NOMO-1 treated with dmso at 0.1 percent for 144 hours (cell line): ENCODE measurements around the gene IL1RL2.

Experiments
- DNase-seq: peaks from one replicate; lab custom pipeline; 2025; ENCODE audit not compliant: unreplicated experiment; lab: John Stamatoyannopoulos, UW

IL1RL2 gene

DNA sequence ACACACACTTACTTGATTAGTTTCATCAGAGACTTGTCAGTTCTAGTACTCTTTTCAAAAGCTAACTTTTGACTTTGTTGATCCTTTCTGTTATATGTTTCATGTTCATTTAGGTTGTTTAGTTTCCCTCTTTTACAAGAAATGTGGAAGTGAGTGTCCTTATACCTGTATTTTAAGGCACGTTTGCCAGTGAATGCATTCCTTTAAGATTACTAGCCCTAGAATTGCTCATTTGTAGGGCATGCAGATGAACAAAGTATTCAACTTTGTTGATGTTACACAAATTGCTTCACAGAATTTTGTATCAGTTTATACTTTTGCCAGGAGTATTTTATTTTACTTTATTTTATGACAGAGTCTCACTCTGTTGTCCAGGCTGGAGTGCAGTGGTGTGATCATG, 6.3 kb downstream of the IL1RL2 start:
- DNase-seq = no peak

DNA sequence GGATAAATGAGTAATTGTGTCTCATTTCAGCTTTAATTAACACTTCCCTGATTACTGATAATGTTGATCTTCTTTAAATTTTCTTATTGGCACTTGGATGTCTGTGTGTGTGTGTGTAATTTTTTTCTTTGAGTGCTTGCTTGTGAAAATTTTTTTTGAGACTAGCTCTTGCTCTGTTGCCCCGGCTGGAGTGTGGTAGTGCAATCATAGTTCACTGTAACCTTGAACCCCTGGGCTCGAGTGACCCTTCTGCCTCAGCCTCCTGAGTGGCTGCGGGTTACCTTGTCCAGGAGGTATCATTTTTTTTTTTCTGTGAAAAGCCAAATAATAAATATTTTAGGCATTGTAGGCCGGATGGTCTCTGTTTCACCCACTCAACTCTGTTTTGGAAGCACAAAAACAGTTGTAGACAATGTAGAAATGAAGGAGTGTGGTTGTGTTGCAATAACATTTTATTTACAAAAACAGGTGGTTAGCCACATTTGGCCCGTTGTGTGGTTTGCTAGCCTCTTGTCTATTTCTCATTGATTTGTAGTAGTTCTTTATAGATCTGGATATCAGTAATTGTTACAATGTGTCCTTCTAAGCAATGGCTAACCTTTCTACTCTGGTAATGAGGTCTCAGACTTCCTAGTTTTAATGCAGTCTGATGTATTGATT, 7.9 kb downstream of the IL1RL2 start:
- no peak for DNase-seq

DNA sequence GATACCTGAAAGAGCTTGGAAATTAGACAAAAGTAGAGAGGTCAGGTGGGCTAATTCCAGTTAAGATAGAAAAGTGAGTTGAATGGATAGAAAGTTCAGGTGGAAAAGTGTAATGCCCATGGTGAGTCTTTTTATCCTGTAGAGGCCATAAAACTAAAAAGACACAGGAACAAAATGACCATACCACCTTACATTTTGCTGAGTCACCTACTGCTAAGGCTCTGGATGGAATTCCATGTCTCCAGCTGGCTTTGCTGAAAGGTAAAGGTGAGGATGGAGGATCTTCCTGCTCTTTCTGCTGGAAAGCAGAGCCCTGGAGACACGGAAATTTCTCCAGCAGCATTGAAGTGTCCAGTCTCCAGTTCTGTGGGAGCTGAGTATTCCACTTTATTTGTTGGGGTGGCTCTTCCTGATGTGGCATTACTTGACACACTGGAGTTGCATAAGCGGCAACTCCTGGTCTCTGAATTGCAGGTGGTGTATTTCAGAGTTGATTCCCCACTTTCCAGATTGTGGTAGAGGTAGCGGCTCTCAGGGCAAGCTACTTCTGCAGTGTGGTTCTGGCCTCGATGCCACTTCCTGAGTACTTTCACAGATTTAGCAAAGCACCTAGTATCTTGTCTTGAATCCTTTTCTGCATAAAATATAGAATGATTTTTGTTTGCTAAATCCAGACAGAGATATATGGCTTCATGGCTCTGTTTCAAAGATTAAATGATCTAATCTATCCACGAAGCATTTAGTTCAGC, 10.7 kb downstream of the IL1RL2 start:
- DNase-seq = no peak

DNA sequence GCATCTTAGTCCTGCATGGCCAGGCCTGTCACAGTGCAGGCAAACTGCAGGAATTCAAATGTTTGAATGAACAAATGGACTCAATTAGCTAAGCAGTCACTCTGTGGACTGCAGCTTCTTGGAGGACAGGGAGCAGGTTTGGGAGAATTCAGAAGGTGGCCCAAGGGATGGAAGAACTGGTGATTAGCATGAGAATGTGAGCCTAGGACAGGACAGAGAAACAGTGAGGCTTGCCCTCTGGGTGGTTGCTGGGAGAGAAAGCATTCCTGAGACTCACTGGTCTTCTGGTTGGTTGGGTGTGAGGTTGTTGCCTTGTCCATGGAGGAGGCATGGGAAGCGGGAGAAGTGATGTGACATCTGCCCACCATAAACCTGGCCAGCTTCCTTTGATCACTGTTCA, 13.7 kb downstream of the IL1RL2 start:
- no peak for DNase-seq

DNA sequence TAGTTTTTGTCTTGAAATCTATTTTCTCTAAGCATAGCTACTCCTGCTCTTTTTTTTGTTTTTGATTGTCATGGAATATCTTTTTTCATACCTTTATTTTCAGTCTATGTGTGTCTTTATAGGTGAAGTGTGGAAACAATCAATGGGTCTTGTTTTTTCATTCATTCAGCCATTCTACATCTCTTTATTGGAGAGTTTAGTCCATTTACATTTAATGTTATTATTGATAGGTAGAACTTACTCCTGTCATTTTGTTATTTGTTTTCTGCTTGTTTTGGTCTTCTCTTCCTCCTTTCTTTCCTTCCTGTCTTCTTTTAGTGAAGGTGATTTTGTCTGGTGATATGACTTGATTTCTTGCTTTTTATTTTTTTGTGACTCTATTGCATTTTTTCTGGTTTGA, 17.8 kb downstream of the IL1RL2 start:
- no peak for DNase-seq

- no peak for DNase-seq
These were observed 20.0 kb downstream of the IL1RL2 start for GRCh38 chr2:102206666-102207341.

DNA sequence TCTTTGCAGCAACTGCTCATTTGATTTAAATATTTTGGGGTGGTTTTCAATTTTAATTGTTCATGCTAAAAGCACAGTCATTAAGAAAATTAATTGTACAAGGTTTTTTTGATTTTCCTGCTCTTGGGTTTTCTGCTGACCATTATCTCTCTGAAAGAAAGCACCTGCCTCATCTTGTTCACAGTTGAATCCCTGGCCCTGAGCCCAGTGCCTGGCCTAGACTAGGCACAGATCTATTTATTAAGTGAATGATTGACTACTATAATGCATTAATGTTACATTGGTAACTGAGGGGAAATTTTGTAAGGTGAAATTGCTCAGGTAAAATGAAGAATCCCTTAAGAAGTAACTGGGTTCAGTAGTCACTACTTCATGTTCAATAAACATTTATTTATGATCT, 22.0 kb downstream of the IL1RL2 start:
- no peak for DNase-seq

GRCh38 chr2:102209474-102209873, 22.7 kb downstream of the IL1RL2 start:
- DNase-seq = no peak

DNA sequence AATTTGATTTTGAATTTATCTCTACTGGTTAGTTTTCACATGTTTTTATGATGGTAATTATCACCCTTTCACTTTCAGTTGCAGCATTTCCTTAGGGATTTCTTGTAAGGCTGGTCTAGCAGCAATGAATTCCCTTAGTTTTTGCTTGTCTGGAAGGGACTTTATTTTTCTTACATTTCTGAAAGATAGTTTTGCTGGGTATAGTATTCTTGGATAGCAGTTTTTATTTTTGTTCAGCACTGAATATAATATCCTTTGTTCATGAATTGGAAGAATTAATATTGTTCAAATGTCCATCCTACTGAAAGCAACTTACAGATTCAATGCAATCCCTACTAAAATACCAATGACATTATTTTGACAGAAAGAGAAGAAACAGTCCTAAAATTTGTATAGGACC, 30.2 kb downstream of the IL1RL2 start:
- no peak for DNase-seq

- DNase-seq = peak; percentile 21
These were observed 38.3 kb downstream of the IL1RL2 start for GRCh38 chr2:102224824-102225739.

DNA sequence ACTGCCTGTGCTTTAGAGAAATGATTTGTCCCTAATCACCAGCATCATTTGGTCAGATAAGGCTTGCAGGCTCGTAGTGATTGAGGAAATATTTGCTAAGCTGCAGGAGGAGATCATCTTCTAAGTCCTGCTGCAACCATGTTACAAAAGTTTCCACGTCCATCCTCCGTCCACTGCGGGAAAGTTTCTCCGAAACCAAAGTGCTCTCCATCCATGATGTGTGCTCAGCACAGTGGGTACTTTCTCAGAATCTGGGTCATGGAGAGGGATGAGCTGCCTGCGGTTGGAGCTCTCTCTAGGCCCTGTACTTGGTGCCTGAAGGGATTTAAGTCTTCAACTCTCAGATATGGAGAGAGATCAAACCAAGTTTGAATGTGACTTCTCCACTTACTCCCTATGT, 39.3 kb downstream of the IL1RL2 start:
- DNase-seq = no peak

- DNase-seq = no peak
These were observed 40.0 kb downstream of the IL1RL2 start for GRCh38 chr2:102226612-102227391.

DNA sequence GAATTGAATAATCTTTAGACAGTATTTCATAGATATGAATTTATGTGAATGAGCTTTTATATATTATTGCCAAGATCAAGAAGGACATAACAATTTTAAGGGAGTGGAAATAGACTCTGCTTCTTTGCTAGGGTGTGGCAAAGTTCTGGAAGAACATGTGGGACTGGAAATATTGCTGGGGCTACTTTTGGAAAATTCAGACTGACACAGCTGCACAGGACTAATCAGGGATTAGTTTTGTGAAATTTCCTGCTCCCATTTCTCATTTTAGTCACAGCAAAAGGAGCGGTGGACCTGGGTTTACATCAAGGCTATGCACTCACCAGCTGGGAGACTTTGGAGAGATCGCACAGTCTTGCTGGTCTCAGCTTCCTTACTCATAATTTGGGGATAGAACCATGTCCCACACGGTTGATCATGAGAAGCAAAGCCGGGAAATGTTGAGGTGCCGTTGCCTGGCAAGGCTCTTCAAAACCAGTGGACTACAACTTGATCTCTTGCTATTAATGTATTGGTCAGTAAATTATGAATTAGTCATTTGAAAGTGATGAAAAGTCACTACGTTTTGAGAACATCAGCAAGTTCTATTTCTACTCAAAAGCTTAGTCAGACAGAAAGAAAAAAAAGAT, 42.4 kb downstream of the IL1RL2 start:
- DNase-seq = no peak

GRCh38 chr2:102230410-102230909, 43.6 kb downstream of the IL1RL2 start:
- no peak for DNase-seq

DNA sequence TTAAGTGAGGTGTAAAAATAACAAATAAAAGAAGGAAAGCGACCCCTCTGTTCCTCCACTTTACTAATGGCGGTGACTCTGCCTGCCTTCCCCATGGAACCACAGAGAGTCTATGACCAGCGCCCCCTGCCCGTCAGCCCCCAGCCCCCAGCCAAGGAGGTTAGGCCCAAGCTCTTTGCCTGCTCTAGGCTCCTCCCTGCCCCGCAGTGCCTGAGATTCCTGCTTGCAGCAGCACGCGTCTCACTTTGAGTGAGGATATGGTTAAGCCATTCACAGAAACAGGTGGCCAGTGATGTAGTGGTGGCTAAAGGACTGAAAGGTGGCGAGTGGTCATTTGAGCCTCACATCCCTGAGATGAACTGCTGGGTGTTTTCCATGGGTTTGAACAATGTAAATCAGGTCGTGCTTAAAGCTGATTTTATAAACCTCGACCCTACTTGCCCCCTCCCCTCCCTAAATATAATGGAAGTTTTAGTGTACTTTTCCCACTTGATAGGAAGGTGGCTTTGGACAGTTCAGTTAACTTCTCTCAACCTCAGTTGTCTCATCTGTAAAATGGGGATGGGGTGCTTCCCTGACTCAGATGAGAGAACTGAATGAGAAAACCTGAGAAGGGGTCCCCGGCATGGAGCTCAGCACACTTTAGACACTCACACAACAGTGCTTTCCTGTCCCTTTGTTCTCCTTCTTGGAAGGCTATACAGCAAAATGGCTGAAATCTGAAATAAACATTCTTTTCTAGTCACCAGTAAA, 46.5 kb downstream of the IL1RL2 start:
- no peak for DNase-seq

GRCh38 chr2:102235042-102235473, 48.2 kb downstream of the IL1RL2 start:
- DNase-seq = no peak

GRCh38 chr2:102235491-102235890, 48.7 kb downstream of the IL1RL2 start:
- DNase-seq = no peak

DNA sequence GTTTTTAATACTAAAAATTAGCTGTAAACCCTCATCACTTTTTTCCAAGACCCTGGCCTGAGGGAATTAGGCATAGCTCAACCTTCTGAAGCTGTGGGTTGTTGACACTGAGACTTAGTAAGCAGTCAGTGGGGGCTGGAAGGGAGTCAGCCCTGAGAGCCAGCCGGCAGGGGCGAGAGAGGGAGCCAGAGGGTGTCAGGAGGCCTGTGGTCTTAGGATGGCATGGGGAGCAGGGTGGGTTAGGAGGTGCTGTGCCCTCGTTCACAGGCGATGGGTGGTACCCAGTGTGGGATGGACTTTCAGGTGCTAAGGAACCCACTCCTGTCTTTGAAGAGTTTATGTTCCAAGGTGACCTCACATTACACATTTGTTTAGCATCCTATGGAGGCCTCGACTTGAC, 49.3 kb downstream of the IL1RL2 start:
- DNase-seq = no peak

DNA sequence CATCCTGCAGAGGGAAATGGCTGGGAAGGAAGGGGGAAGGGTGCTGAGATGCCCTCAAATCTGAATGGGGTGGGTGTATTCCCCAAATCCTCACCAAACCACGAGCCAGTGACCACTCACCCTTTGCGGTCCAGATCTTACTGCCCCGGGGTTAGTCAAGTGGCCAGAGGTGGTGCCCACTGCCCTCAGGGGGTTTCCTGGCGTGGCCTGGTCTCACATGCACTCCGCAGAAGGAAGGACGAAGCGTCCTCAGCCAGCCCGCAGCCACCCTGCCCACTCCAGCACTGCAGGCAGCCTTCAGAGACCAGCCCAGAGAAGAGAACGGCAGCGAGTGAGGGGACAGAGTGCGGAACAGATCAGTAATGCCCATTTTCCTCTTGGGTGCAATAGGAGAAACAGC, 50.4 kb downstream of the IL1RL2 start:
- DNase-seq = no peak
